HAP-1 (cell line): ENCODE measurements around the gene FAT1.
"Not testable (repeated sequence)": the region's sequence is repeated elsewhere in the genome, so short reads cannot be mapped to it uniquely, and the experiment has no call there.

Experiments
- DNase-seq, 2 experiments: peaks; one replicate each; pipeline ENCODE4 v3.0.0-alpha.2; 2016 to 2020; ENCODE audit warnings: low spot score in 2 of 2
- H3K27me3 ChIP-seq: fragments of 250-450 bp; sonication (Bioruptor Pico); 2 replicates; pipeline ENCODE4 v1.5.1; 2020; ENCODE audit warnings: low read depth, mild to moderate bottlenecking, moderate library complexity
- H3K36me3 ChIP-seq: fragments of 250-450 bp; sonication (Bioruptor Pico); replicated peaks from 2 replicates; pipeline ENCODE4 v1.5.1; 2020; ENCODE audit warnings: mild to moderate bottlenecking
- H3K4me1 ChIP-seq: fragments of 250-450 bp; sonication (Bioruptor Pico); 2 replicates; pipeline ENCODE4 v1.5.1; 2020; ENCODE audit warnings: mild to moderate bottlenecking
- H3K4me3 ChIP-seq: fragments of 250-450 bp; sonication (Bioruptor Pico); 2 replicates; pipeline ENCODE4 v1.5.1; 2020; ENCODE audit warnings: mild to moderate bottlenecking, moderate library complexity
- H3K9me3 ChIP-seq: fragments of 250-450 bp; sonication (Bioruptor Pico); 2 replicates; pipeline ENCODE4 v1.5.1; 2020; ENCODE audit warnings: mild to moderate bottlenecking, moderate library complexity
- in situ Hi-C: fragments of 300-500 bp; cut with MboI; formaldehyde crosslinking; loops from 3 replicates; pipeline ENCODE4 v1.14.3; 2020; ENCODE audit warnings: low sequenced_read_pairs, inconsistent platforms, mixed read lengths

The FAT1 gene

DNA sequence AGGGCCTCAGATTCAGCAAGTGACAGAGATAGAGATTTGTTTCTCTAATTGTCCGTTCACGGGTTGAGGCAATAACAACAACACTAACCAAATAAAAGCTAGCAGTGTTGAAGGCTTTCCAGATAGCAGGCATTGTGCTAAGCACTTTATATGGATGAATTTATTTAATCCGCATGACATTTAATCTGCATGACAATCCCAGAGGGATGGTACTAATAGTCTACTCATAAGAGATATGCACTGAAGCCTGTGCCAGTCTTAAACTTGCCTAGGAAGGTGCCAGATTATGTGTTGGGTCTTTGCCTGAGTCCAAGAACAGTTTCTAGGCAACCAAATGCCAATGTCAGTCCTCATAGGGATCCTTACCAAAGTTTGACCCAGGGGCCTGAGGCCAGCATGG is 37.7 kb upstream of the FAT1 start:
- Histone ChIP-seq H3K4me1 (peaks cover 7% of the 10 kb centered on the region), H3K9me3 (no peaks in the 10 kb centered on the region), H3K36me3 (no peaks in the 10 kb centered on the region), H3K27me3 (no peaks in the 10 kb centered on the region), H3K4me3 (no peak overlapping the region)
- DNase-seq, result no peak
- in situ Hi-C loops, result no loop called here

DNA sequence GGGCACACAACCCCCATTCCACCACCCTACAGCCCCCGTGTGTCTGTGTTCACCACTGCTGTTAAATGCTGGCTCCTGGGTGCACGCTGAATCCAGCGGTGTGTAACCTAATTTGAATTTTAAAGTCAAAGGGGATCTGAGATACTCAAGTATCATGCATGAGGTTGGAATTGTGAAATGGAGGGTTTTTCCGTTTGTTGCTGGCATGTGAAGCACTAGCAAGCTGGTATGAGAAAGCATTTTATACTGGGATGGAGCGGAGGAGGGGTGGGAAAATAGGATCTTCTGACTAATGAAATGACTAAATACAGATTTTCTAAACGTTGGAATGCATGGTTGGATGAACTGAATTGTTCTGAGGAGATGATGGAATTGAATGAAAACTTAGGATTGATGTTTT is 36.9 kb upstream of the FAT1 start:
- Histone ChIP-seq H3K36me3 (no peaks in the 10 kb centered on the region), H3K27me3 (no peaks in the 10 kb centered on the region), H3K4me1 (peaks cover 7% of the 10 kb centered on the region), H3K9me3 (no peaks in the 10 kb centered on the region), H3K4me3 (no peak overlapping the region)
- in situ Hi-C loops, result no loop called here
- DNase-seq, result no peak

DNA sequence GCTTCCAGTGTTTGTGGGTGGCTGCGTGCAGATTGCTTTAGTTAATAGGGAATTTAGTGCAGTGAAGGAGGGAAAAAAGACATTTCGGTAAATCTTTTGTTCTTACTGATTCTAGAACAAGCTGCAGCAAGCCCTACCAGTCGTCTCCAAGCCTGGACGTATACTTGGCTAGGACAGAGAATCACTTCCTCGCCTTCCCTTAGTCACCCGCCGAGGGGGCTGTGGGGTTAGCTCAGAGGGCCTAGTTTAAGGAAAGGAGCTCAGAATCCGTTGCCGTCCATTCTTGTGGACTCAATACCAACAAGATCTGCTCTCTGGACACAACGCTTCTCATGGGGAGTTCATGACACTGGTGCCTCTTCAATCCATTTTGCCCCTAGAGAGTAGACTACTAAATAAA is 36.3 kb upstream of the FAT1 start:
- H3K4me3 ChIP-seq, result no peak overlapping the region
- peaks cover 3% of the 10 kb centered on the region for H3K4me1 ChIP-seq
- H3K9me3 ChIP-seq, result no peaks in the 10 kb centered on the region
- H3K36me3 ChIP-seq, result no peaks in the 10 kb centered on the region
- in situ Hi-C loops, result no loop called here
- H3K27me3 ChIP-seq, result no peaks in the 10 kb centered on the region
- DNase-seq, result no peak

- peaks cover 3% of the 10 kb centered on the region; the same call in 1 of the 2 replicates for H3K4me1 ChIP-seq
- no peaks in the 10 kb centered on the region for H3K9me3 ChIP-seq
- no peak for DNase-seq
- in situ Hi-C loops, result no loop called here
- H3K27me3 ChIP-seq, result no peaks in the 10 kb centered on the region
- no peak overlapping the region for H3K4me3 ChIP-seq
- H3K36me3 ChIP-seq, result no peaks in the 10 kb centered on the region
Measured at GRCh38 chr4:186758929-186759682, 35.5 kb upstream of the FAT1 start.

DNA sequence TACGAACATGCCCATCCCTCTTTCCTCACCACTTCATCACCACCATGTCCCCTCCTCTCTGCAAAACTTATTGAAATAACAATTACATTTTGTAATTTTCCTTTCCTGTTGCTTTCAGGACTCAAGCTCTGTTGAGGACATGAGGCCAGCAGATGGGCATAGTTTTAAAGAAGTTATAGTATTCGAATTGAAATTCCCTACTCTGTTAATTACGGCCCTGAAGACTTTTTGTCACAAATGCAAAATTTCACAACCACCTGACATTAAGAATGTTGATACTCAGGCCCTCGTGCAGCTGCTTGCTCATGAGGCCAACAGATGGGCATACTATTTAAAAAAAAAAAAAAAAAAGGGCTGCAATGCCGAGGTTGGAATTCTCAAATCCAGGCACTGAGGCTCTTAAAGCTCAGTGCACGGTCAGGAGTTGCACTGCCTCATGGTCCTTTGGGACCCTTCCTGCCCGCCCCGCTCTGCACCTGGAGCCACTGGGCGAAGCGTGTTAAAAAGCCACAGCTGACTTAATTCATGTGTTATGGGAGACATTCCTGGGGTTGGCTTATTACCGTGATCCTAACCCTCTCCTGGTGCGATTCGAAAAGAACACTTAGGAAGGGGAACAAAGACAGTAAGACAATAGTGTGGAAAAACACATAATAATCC is 34.2 kb upstream of the FAT1 start:
- Histone ChIP-seq H3K9me3 (no peaks in the 10 kb centered on the region), H3K4me3 (no peak overlapping the region), H3K4me1 (peaks cover 3% of the 10 kb centered on the region; the same call in 1 of the 2 replicates), H3K36me3 (no peaks in the 10 kb centered on the region), H3K27me3 (no peaks in the 10 kb centered on the region)
- no peak for DNase-seq
- in situ Hi-C loops, result no loop called here

DNA sequence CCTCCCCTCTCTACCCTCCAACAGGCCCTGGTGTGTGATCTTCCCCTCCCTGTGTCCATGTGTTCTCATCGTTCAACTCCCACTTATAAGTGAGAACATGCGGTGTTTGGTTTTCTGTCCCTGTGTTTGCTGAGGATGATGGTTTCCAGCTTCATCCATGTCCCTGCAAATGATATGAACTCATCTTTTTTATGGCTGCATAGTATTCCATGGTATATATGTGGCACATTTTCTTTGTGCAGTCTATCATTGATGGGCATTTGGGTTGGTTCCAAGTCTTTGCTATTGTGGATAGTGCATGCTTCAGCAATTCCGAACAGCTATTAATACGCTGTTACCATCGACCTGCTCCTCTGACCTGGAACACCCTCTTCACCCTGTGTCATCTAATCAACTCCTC is 32.9 kb upstream of the FAT1 start:
- DNase-seq, H3K36me3 ChIP-seq, in situ Hi-C loops, H3K4me3 ChIP-seq, H3K27me3 ChIP-seq, H3K4me1 ChIP-seq, H3K9me3 ChIP-seq: not testable (repeated sequence)

DNA sequence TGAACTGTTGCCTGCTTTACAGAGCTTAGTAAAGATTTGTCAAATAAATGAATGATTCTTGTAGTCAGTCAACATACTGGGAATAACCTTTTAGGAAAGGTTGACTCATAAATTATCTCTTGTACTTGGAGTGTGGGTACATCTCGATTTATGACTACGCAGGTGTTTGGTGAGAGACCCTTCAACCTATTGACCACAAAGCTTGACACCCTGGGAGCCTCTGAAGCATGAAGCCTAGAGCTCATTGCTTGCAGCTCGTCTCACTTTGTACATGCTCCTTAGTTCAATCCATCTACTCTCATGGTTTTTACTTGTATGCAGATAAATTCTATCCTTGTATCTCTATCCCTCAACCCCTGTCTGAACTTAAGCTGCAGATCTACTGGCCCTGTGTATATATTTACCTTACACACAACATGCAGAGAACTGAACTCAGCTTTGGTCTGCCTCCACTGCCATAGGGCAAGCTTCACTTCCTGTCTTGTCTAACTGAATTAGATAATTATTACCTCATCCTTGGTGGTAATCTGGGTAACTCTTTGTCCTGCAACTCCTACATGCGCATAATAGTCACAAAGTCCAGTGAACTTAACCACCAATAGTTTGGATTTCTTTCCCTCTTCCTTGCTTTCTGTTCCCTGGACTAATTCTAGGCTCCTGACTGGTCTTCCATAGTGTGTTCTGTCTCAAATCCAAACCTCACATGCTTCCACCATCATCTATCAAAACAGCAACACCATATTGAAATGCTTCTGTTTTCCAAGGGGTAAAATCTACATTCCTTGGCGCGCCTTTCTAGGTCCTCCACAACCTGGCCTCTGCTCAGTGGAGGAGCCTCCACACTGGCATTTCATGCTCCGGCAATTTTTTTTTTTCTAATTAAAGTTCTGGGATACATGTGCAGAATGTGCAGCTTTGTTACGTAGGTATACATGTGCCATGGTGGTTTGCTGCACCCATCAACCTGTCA is 32.2 kb upstream of the FAT1 start:
- DNase-seq, result no peak

GRCh38 chr4:186754976-186755375 is 31.3 kb upstream of the FAT1 start:
- Histone ChIP-seq H3K9me3 (no peaks in the 10 kb centered on the region), H3K4me3 (no peak overlapping the region), H3K27me3 (no peaks in the 10 kb centered on the region), H3K36me3 (no peaks in the 10 kb centered on the region), H3K4me1 (no peaks in the 10 kb centered on the region)
- in situ Hi-C loops, result no loop called here
- no peak for DNase-seq

More for the DNA sequence above, 32.2 kb upstream of the FAT1 start:
- Histone ChIP-seq H3K4me1 (no peaks in the 10 kb centered on the region), H3K36me3 (no peaks in the 10 kb centered on the region), H3K27me3 (no peaks in the 10 kb centered on the region), H3K4me3 (no peak overlapping the region), H3K9me3 (no peaks in the 10 kb centered on the region)
- in situ Hi-C loops, result no loop called here

- in situ Hi-C loops, result no loop called here
- Histone ChIP-seq H3K4me1 (no peaks in the 10 kb centered on the region), H3K4me3 (no peak overlapping the region), H3K27me3 (no peaks in the 10 kb centered on the region), H3K36me3 (no peaks in the 10 kb centered on the region), H3K9me3 (no peaks in the 10 kb centered on the region)
- DNase-seq, result no peak
Measured at GRCh38 chr4:186752325-186752724, 28.7 kb upstream of the FAT1 start.

GRCh38 chr4:186749611-186750281 is 26.1 kb upstream of the FAT1 start:
- no peak for DNase-seq
- in situ Hi-C loops, result loop anchor here (25.0 kb wide), 1 partner anchor 313 kb away; no protein-coding TSS in a partner anchor
- Histone ChIP-seq H3K36me3 (no peaks in the 10 kb centered on the region), H3K4me1 (no peaks in the 10 kb centered on the region), H3K27me3 (no peaks in the 10 kb centered on the region), H3K9me3 (no peaks in the 10 kb centered on the region), H3K4me3 (no peak overlapping the region)

- Histone ChIP-seq H3K36me3 (no peaks in the 10 kb centered on the region), H3K9me3 (no peaks in the 10 kb centered on the region), H3K27me3 (no peaks in the 10 kb centered on the region), H3K4me1 (no peaks in the 10 kb centered on the region), H3K4me3 (no peak overlapping the region)
- in situ Hi-C loops, result loop anchor here (25.0 kb wide), 1 partner anchor 316 kb away; no protein-coding TSS in a partner anchor
- no peak for DNase-seq
Measured at GRCh38 chr4:186746581-186746980, 22.9 kb upstream of the FAT1 start.

GRCh38 chr4:186743261-186743660 is 19.6 kb upstream of the FAT1 start:
- DNase-seq, result no peak
- H3K27me3 ChIP-seq, result no peaks in the 10 kb centered on the region
- in situ Hi-C loops, result loop anchor here (25.0 kb wide), 1 partner anchor 319 kb away; no protein-coding TSS in a partner anchor

GRCh38 chr4:186740822-186741221 is 17.2 kb upstream of the FAT1 start:
- in situ Hi-C loops, result loop anchor here (25.0 kb wide), 1 partner anchor 321 kb away; no protein-coding TSS in a partner anchor
- no peaks in the 10 kb centered on the region for H3K27me3 ChIP-seq
- no peak overlapping the region for H3K4me3 ChIP-seq
- no peak for DNase-seq
- no peaks in the 10 kb centered on the region for H3K9me3 ChIP-seq
- H3K36me3 ChIP-seq, result no peaks in the 10 kb centered on the region
- no peaks in the 10 kb centered on the region for H3K4me1 ChIP-seq

More at GRCh38 chr4:186743261-186743660, 19.6 kb upstream of the FAT1 start:
- Histone ChIP-seq H3K4me3 (no peak overlapping the region), H3K36me3 (no peaks in the 10 kb centered on the region), H3K9me3 (no peaks in the 10 kb centered on the region), H3K4me1 (no peaks in the 10 kb centered on the region)
